Cardiac fibroblast (primary cell): ENCODE results near the gene BPHL.
"Not testable (repeated sequence)": the region's sequence is repeated elsewhere in the genome, so short reads cannot be mapped to it uniquely, and the experiment has no call there.

Experiments used
- DNase-seq, 2 donors: peaks; one replicate each; pipeline versions ENCODE4 v3.0.0 to v3.0.0-alpha.2; 2010; ENCODE audit warnings: low read depth in 2 of 2
- H3K4me3 ChIP-seq, 2 donors: replicated peaks in 1 of 2; 1 replicate in 1 of 2; 2 replicates in 1 of 2; pipeline ENCODE4 v1.5.1; 2011; ENCODE audit warnings: low read depth in 2 of 2, low read length in 2 of 2, mild to moderate bottlenecking in 2 of 2, moderate library complexity in 1 of 2
- CTCF ChIP-seq: IDR thresholded peaks from one replicate; pipeline ENCODE4 v1.5.1; 2011; ENCODE audit warnings: low read depth, mild to moderate bottlenecking, low read length, inconsistent platforms

The BPHL gene

GRCh38 chr6:3118353-3119039, at the start of gene BPHL:
TSS of gene BPHL (plus strand) at chr6:3118711. CDS start at chr6:3118741, 30 bp downstream.
- DNase-seq, result peak; percentile 94 to 95
- H3K4me3 ChIP-seq, result peak within 1 kb of the TSS; percentile 70 to 86
- no peak for TF ChIP-seq CTCF

- TF ChIP-seq CTCF, result no peak
- no peak overlapping the region for H3K4me3 ChIP-seq
- DNase-seq, result no peak
Observed at GRCh38 chr6:3071568-3071967, 46.9 kb upstream of the BPHL start.

DNA sequence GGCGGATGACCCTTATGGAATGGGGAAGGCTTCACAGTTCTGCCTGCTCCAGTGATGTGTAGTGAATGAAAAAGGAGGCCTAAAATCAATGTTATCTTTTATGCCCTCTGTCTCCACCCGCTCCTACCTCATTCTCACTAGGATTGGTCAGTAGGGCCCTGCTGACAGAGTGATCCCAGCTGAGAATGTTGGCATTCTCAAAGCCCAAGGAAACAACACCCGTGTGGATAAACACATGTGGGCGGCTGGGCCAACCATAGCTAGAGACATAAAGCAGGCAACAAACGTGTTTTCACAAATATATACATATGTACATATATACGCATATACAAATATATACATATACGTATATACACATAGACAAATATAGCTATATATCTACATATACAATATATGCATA, 45.7 kb upstream of the BPHL start:
- TF ChIP-seq CTCF, result no peak
- peak in 1 of 2 donors; percentile 21 for DNase-seq
- H3K4me3 ChIP-seq, result no peak overlapping the region

- H3K4me3 ChIP-seq, result no peak overlapping the region
- TF ChIP-seq CTCF, result no peak
- DNase-seq, result no peak
Observed at GRCh38 chr6:3073382-3073781, 45.1 kb upstream of the BPHL start.

DNA sequence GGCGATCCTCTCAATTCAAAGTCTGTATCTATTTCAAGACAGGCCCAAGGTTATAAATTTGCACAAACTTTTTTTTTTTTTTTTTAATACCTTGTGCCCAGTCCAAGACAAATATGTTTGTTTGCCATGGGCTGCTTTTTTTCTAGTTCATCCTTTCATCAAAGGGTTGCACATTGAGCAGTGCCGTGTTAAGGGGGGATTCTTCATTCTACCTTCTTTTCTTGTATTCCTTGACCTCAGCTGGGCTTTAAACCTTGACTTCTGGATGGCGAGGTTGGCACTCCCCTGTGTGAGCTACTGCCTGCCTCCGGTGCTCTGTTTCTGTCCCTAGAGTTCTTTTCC, 42.8 kb upstream of the BPHL start:
- no peak for DNase-seq
- no peak overlapping the region for H3K4me3 ChIP-seq
- TF ChIP-seq CTCF, result no peak

DNA sequence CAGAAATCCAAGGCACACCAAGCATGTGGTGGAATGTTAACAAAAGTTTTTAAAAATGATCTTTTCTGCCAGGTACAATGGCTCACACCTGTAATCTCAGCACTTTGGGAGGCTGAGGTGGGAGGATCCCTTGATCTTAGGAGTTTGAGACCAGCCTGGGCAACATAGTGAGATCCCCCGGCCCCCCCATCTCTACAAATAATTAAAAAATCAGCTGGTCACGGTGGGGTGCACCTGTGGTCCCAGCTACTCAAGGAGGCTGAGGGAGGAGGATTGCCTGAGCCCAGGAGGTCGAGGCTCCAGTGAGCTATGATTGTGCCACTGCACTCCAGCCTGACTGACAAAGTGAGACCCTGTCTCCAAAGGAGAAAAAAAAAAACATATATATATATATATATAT, 42.2 kb upstream of the BPHL start:
- no peak for TF ChIP-seq CTCF
- H3K4me3 ChIP-seq, result no peak overlapping the region
- no peak for DNase-seq

DNA sequence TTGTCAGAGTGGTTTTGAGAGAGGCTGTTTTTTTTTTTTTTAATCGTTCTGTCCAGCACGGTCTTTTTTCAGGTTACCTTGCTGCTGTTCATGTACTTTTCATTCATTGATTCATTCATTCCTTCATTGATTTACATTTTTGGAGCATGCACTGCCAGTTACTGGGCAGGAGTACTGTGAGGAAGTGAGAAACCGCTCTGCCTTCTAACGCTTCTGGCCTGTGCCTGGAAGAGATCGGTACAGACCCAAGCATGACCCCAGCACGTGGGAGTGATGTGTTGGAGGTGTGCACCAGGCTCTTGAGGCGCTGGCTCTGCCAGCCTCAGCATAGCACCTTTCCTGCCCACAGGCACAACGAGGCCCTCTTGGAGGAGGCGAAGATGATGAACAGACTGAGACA, 41.1 kb upstream of the BPHL start:
- TF ChIP-seq CTCF, result no peak
- no peak overlapping the region for H3K4me3 ChIP-seq
- DNase-seq, result no peak

DNA sequence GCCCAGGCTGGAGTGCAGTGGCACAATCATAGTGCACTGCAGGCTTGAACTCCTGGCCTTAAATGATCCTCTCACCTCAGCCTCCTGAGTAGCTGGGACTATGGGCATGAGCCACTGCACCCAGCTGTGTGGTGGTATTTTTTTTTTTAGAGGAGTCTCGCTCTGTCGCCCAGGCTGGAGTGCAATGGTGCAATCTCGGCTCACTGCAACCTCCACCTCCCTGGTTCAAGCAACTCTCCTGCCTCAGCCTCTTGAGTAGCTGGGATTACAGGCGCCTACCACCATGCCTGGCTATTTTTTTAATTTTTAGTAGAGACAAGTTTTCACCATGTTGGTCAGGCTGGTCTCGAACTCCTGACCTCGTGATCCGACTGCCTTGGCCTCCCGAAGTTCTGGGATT, 39.6 kb upstream of the BPHL start:
- not testable (repeated sequence) for H3K4me3 ChIP-seq, DNase-seq
